ENCODE measurements around the gene WDR33.
A peak's percentile ranks its signal among the peaks of the same experiment; 100 is the strongest.
"Not testable (repeated sequence)": the region's sequence is repeated elsewhere in the genome, so short reads cannot be mapped to it uniquely, and the experiment has no call there.

The WDR33 gene

GRCh38 chr2:127762441-127762840 lies 48.5 kb downstream of the WDR33 start:
- no peak for DNase-seq

- DNase-seq: no peak
These were observed 51.0 kb downstream of the WDR33 start for GRCh38 chr2:127759931-127760330.

- DNase-seq: no peak
These were observed 56.8 kb downstream of the WDR33 start for GRCh38 chr2:127754186-127754585.

- DNase-seq: no peak
These were observed 57.6 kb downstream of the WDR33 start for GRCh38 chr2:127753374-127753773.

GRCh38 chr2:127749537-127749936 lies 61.4 kb downstream of the WDR33 start:
- DNase-seq: not testable (repeated sequence)

- no peak for DNase-seq
These were observed 63.4 kb downstream of the WDR33 start for GRCh38 chr2:127747621-127748020.

GRCh38 chr2:127743477-127744026 lies 67.4 kb downstream of the WDR33 start:
- no peak for DNase-seq

- peak; percentile 28 for DNase-seq
These were observed 70.2 kb downstream of the WDR33 start for GRCh38 chr2:127740665-127741288.

- no peak for DNase-seq
These were observed 71.2 kb downstream of the WDR33 start for GRCh38 chr2:127739800-127740199.

GRCh38 chr2:127737892-127738291 lies 73.1 kb downstream of the WDR33 start:
- DNase-seq: no peak

GRCh38 chr2:127735537-127736399 lies 75.2 kb downstream of the WDR33 start:
- DNase-seq: no peak

GRCh38 chr2:127735044-127735443 lies 75.9 kb downstream of the WDR33 start:
- no peak for DNase-seq

- DNase-seq: no peak
These were observed 77.0 kb downstream of the WDR33 start for GRCh38 chr2:127733816-127734537.

- DNase-seq: no peak
These were observed 77.7 kb downstream of the WDR33 start for GRCh38 chr2:127733113-127733815.

- no peak for DNase-seq
These were observed 84.7 kb downstream of the WDR33 start for GRCh38 chr2:127726158-127726880.

GRCh38 chr2:127722807-127723206 lies 88.2 kb downstream of the WDR33 start:
- no peak for DNase-seq

- no peak for DNase-seq
These were observed 89.0 kb downstream of the WDR33 start for GRCh38 chr2:127721978-127722355.

GRCh38 chr2:127721311-127721977 lies 89.5 kb downstream of the WDR33 start:
- DNase-seq: no peak

- DNase-seq: no peak
These were observed 91.4 kb downstream of the WDR33 start for GRCh38 chr2:127719301-127720218.

- DNase-seq: no peak
These were observed 92.7 kb downstream of the WDR33 start for GRCh38 chr2:127718271-127718670.
